GM03348 (cell line): ENCODE results near the gene ARPC5L.
A peak's percentile ranks its signal among the peaks of the same experiment; 100 is the strongest.
"Not testable (repeated sequence)": the region's sequence is repeated elsewhere in the genome, so short reads cannot be mapped to it uniquely, and the experiment has no call there.

ENCODE experiments used
- DNase-seq: peaks from one replicate; pipeline ENCODE4 v3.0.0; 2012; ENCODE audit warnings: low spot score

ARPC5L gene

GRCh38 chr9:124894035-124894740, 32.3 kb downstream of the ARPC5L start:
- no peak for DNase-seq

GRCh38 chr9:124894741-124895170, 32.8 kb downstream of the ARPC5L start:
- peak; percentile 46 for DNase-seq

GRCh38 chr9:124897570-124898460, 35.9 kb downstream of the ARPC5L start:
- DNase-seq, result no peak

GRCh38 chr9:124899845-124900244, 37.9 kb downstream of the ARPC5L start:
- DNase-seq, result no peak

GRCh38 chr9:124906966-124907365, 45.0 kb downstream of the ARPC5L start:
- DNase-seq, result no peak

- no peak for DNase-seq
These were observed 46.2 kb downstream of the ARPC5L start for GRCh38 chr9:124908098-124908497.

GRCh38 chr9:124911766-124912165, 49.8 kb downstream of the ARPC5L start:
- DNase-seq, result no peak

- DNase-seq, result no peak
These were observed 51.4 kb downstream of the ARPC5L start for GRCh38 chr9:124913378-124913777.

GRCh38 chr9:124914753-124915405, 52.9 kb downstream of the ARPC5L start:
- DNase-seq, result no peak

- DNase-seq, result not testable (repeated sequence)
These were observed 58.5 kb downstream of the ARPC5L start for GRCh38 chr9:124920394-124920793.
